Testis (tissue), 2 donors: ENCODE results near the gene UGT1A6.

ENCODE experiments used
- CTCF ChIP-seq, 3 experiments: fragments of 450-650 bp in 2 of 3; fragments of 200-600 bp in 1 of 3; sonication (generic) in 1 of 3; IDR thresholded peaks; one replicate each; pipeline ENCODE4 v1.5.1; 2016 to 2019; ENCODE audit warnings: antibody characterized with exemption in 3 of 3, mild to moderate bottlenecking in 2 of 3, moderate library complexity in 1 of 3
- POLR2A ChIP-seq: fragments of 450-650 bp; IDR thresholded peaks from one replicate; pipeline ENCODE4 v1.6.1; 2017; ENCODE audit warnings: antibody characterized with exemption, mild to moderate bottlenecking, moderate library complexity

DNA sequence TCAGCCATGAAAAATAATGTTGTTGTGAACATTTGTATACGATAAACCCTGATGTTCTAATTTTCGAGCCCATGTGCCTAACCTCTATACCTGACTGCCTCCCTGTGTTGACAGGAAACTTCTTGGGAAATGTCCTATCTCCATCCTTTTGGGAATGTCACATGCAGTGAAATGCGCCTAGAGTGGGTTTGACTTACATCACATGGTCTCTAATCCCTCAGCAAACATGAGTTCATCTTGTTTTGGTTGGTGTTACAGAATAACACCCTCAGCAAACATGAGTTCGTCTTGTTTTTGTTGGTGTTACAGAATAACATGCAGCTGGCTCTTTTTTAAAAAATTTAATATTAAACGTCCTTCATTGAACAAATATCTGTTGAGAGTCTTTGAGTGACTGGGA is 4.3 kb upstream of the UGT1A6 start:
- TF ChIP-seq CTCF (IDR thresholded peaks at IDR 0.05) (no peak), POLR2A (no peak)
